Muscle layer of colon (tissue), 2 donors: ENCODE results near the gene MSI2.

Source experiments
- H3K27ac ChIP-seq: one replicate; pipeline ENCODE4 v1.7.0; 2013; ENCODE audit warnings: low read depth, mild to moderate bottlenecking, low read length, moderate library complexity
- H3K27me3 ChIP-seq, 2 donors: one replicate each; pipeline ENCODE4 v1.7.0; 2013; ENCODE audit warnings: low read length in 2 of 2, mild to moderate bottlenecking in 2 of 2; ENCODE audit not compliant: insufficient read depth in 2 of 2, control insufficient read depth in 1 of 2
- H3K36me3 ChIP-seq: one replicate; pipeline ENCODE4 v1.7.0; 2013; ENCODE audit warnings: mild to moderate bottlenecking, low read length; ENCODE audit not compliant: insufficient read depth
- H3K4me1 ChIP-seq: one replicate; pipeline ENCODE4 v1.7.0; 2013; ENCODE audit warnings: mild to moderate bottlenecking, low read length; ENCODE audit not compliant: insufficient read depth
- H3K4me3 ChIP-seq, 2 donors: one replicate each; pipeline ENCODE4 v1.7.0; 2013; ENCODE audit warnings: low read length in 2 of 2, low read depth in 1 of 2, mild to moderate bottlenecking in 1 of 2, moderate library complexity in 1 of 2
- H3K9ac ChIP-seq: one replicate; pipeline ENCODE4 v1.7.0; 2013; ENCODE audit warnings: low read length
- H3K9me3 ChIP-seq: one replicate; pipeline ENCODE4 v1.7.0; 2013; ENCODE audit warnings: mild to moderate bottlenecking, low read length
- donor health status: abdominal sarcoma.
- donor health status: Adenocarcinoma of cecum.

MSI2 gene

GRCh38 chr17:57654040-57654775, 397.9 kb downstream of the MSI2 start:
- H3K27ac ChIP-seq, result no peak overlapping the region
- no peaks in the 10 kb centered on the region for H3K27me3 ChIP-seq
- no peak overlapping the region for H3K9ac ChIP-seq

GRCh38 chr17:57655553-57655952, 399.2 kb downstream of the MSI2 start:
- no peaks in the 10 kb centered on the region for H3K36me3 ChIP-seq
- no peaks in the 10 kb centered on the region for H3K9me3 ChIP-seq
- no peaks in the 10 kb centered on the region for H3K4me1 ChIP-seq
- no peaks in the 10 kb centered on the region for H3K27me3 ChIP-seq
- no peak overlapping the region for H3K4me3 ChIP-seq
- H3K27ac ChIP-seq, result no peak overlapping the region
- H3K9ac ChIP-seq, result no peak overlapping the region

More at GRCh38 chr17:57654040-57654775, 397.9 kb downstream of the MSI2 start:
- H3K4me1 ChIP-seq, result no peaks in the 10 kb centered on the region
- no peaks in the 10 kb centered on the region for H3K9me3 ChIP-seq
- H3K4me3 ChIP-seq, result no peak overlapping the region
- no peaks in the 10 kb centered on the region for H3K36me3 ChIP-seq

- no peak overlapping the region for H3K4me3 ChIP-seq
- no peaks in the 10 kb centered on the region for H3K36me3 ChIP-seq
- no peak overlapping the region for H3K27ac ChIP-seq
Observed at GRCh38 chr17:57657211-57657610, 400.9 kb downstream of the MSI2 start.

GRCh38 chr17:57662041-57662440, 405.7 kb downstream of the MSI2 start:
- Histone ChIP-seq H3K27me3 (no peaks in the 10 kb centered on the region), H3K36me3 (no peaks in the 10 kb centered on the region), H3K4me1 (peaks cover 12% of the 10 kb centered on the region), H3K9me3 (no peaks in the 10 kb centered on the region), H3K4me3 (no peak overlapping the region), H3K9ac (no peak overlapping the region), H3K27ac (peak overlapping the region; percentile 78)

More at GRCh38 chr17:57657211-57657610, 400.9 kb downstream of the MSI2 start:
- no peak overlapping the region for H3K9ac ChIP-seq
- H3K4me1 ChIP-seq, result peaks cover 2% of the 10 kb centered on the region
- H3K27me3 ChIP-seq, result no peaks in the 10 kb centered on the region
- H3K9me3 ChIP-seq, result no peaks in the 10 kb centered on the region

- no peak overlapping the region for H3K9ac ChIP-seq
- peak overlapping the region; percentile 25 to 46 for H3K4me3 ChIP-seq
Observed at GRCh38 chr17:57662644-57663308, 406.5 kb downstream of the MSI2 start.

GRCh38 chr17:57663326-57664070, 407.2 kb downstream of the MSI2 start:
- H3K27me3 ChIP-seq, result no peaks in the 10 kb centered on the region
- no peak overlapping the region for H3K9ac ChIP-seq
- H3K36me3 ChIP-seq, result no peaks in the 10 kb centered on the region
- H3K4me3 ChIP-seq, result peak overlapping the region in 1 of 2 donors; percentile 46
- H3K4me1 ChIP-seq, result peaks cover 12% of the 10 kb centered on the region
- H3K27ac ChIP-seq, result peak overlapping the region; percentile 37
- no peaks in the 10 kb centered on the region for H3K9me3 ChIP-seq

More at GRCh38 chr17:57662644-57663308, 406.5 kb downstream of the MSI2 start:
- H3K9me3 ChIP-seq, result no peaks in the 10 kb centered on the region
- peak overlapping the region; percentile 78 for H3K27ac ChIP-seq
- no peaks in the 10 kb centered on the region for H3K36me3 ChIP-seq
- H3K27me3 ChIP-seq, result no peaks in the 10 kb centered on the region
- peaks cover 12% of the 10 kb centered on the region for H3K4me1 ChIP-seq

GRCh38 chr17:57665128-57665527, 408.8 kb downstream of the MSI2 start:
- peaks cover 12% of the 10 kb centered on the region for H3K4me1 ChIP-seq
- no peak overlapping the region for H3K9ac ChIP-seq
- H3K4me3 ChIP-seq, result no peak overlapping the region
- H3K9me3 ChIP-seq, result no peaks in the 10 kb centered on the region
- H3K27me3 ChIP-seq, result no peaks in the 10 kb centered on the region
- no peaks in the 10 kb centered on the region for H3K36me3 ChIP-seq
- H3K27ac ChIP-seq, result no peak overlapping the region

GRCh38 chr17:57665696-57666095, 409.4 kb downstream of the MSI2 start:
- Histone ChIP-seq H3K4me3 (no peak overlapping the region), H3K27me3 (no peaks in the 10 kb centered on the region), H3K9me3 (no peaks in the 10 kb centered on the region), H3K27ac (no peak overlapping the region), H3K9ac (no peak overlapping the region), H3K4me1 (peaks cover 12% of the 10 kb centered on the region), H3K36me3 (no peaks in the 10 kb centered on the region)

- Histone ChIP-seq H3K27ac (no peak overlapping the region), H3K36me3 (no peaks in the 10 kb centered on the region), H3K4me3 (no peak overlapping the region), H3K27me3 (no peaks in the 10 kb centered on the region), H3K4me1 (peaks cover 12% of the 10 kb centered on the region), H3K9ac (no peak overlapping the region), H3K9me3 (no peaks in the 10 kb centered on the region)
Observed at GRCh38 chr17:57666201-57666870, 410.0 kb downstream of the MSI2 start.

- Histone ChIP-seq H3K4me3 (no peak overlapping the region), H3K27ac (no peak overlapping the region), H3K27me3 (no peaks in the 10 kb centered on the region), H3K9ac (no peak overlapping the region), H3K36me3 (no peaks in the 10 kb centered on the region), H3K4me1 (peaks cover 16% of the 10 kb centered on the region), H3K9me3 (no peaks in the 10 kb centered on the region)
Observed at GRCh38 chr17:57666946-57667345, 410.6 kb downstream of the MSI2 start.

- no peaks in the 10 kb centered on the region for H3K27me3 ChIP-seq
- H3K9me3 ChIP-seq, result no peaks in the 10 kb centered on the region
- H3K36me3 ChIP-seq, result no peaks in the 10 kb centered on the region
- peaks cover 12% of the 10 kb centered on the region for H3K4me1 ChIP-seq
- no peak overlapping the region for H3K4me3 ChIP-seq
- no peak overlapping the region for H3K27ac ChIP-seq
- H3K9ac ChIP-seq, result no peak overlapping the region
Observed at GRCh38 chr17:57667461-57667923, 411.2 kb downstream of the MSI2 start.
